ENCODE measurements around the gene BABAM2. TPM values are rescaled to one million over a fixed set of nuclear protein-coding genes. Genes with fewer than 3 reads are reported as not detected.

The BABAM2 gene
- total RNA-seq, 1 experiment from 2014 or later = 27.1 TPM

GRCh38 chr2:27940090-27940671, 49.7 kb downstream of the BABAM2 start:
- Histone ChIP-seq H2BK15ac (ENCODE audit: low read depth, low read length) (no peak overlapping the region), H3K4ac (ENCODE audit: low read depth, low read length) (no peak overlapping the region), H3K9me3 (ENCODE audit: control insufficient read depth, low read depth, low read length) (no peaks in the 10 kb centered on the region), H2BK12ac (ENCODE audit: insufficient read length, low read depth, low read length) (no peak overlapping the region), H2AK5ac (ENCODE audit: insufficient read length, low read length) (no peak overlapping the region), H3K27ac (ENCODE audit: insufficient read length, low read depth, low read length) (no peak overlapping the region), H4K20me1 (ENCODE audit: control insufficient read depth, insufficient read depth, insufficient read length) (no peaks in the 10 kb centered on the region), H3K79me2 (ENCODE audit: insufficient read depth, low read length) (no peaks in the 10 kb centered on the region), H3K4me1 (ENCODE audit: insufficient read depth, low read length) (no peaks in the 10 kb centered on the region), H2BK120ac (ENCODE audit: low read depth, low read length, poor library complexity, severe bottlenecking) (no peak overlapping the region), H3K23me2 (ENCODE audit: insufficient read length, low read depth, low read length, poor library complexity, severe bottlenecking) (no peaks in the 10 kb centered on the region), H4K8ac (replicated peaks; ENCODE audit: insufficient read length, low read depth, low read length) (no peak overlapping the region), H3K27me3 (ENCODE audit: insufficient read depth, low read length) (no peaks in the 10 kb centered on the region; the same call in 1 of the 2 replicates), H3K79me1 (ENCODE audit: insufficient read depth, low read depth, low read length, poor library complexity, severe bottlenecking) (no peaks in the 10 kb centered on the region), H2BK5ac (ENCODE audit: insufficient read length, low read length) (no peak overlapping the region), H3T11ph (ENCODE audit: low read length) (no peak overlapping the region), H3K56ac (ENCODE audit: insufficient read length, low read depth, low read length) (no peak overlapping the region), H2BK20ac (ENCODE audit: low read depth, low read length, poor library complexity, severe bottlenecking) (no peak overlapping the region), H4K5ac (ENCODE audit: insufficient read length, low read depth, low read length) (no peak overlapping the region), H3K18ac (ENCODE audit: insufficient read length, low read depth, low read length) (no peak overlapping the region), H2AFZ (ENCODE audit: low read length) (no peak overlapping the region), H3K9ac (ENCODE audit: extremely low read depth, insufficient read length, low read length) (no peak overlapping the region), H3K14ac (ENCODE audit: insufficient read depth, low read length) (no peak overlapping the region), H3K4me2 (ENCODE audit: insufficient read depth, insufficient read length, low read length) (no peak overlapping the region), H4K91ac (ENCODE audit: insufficient read length, low read depth, low read length) (no peak overlapping the region), H3K23ac (ENCODE audit: insufficient read length, low read depth, low read length) (no peak overlapping the region)
- H3K4me3 Mint-ChIP-seq = no peak overlapping the region
- no peaks in the 10 kb centered on the region for H3K36me3 Mint-ChIP-seq (ENCODE audit: insufficient read depth in 1 of 3, low read depth in 3 of 3)
- H3K27me3 Mint-ChIP-seq (ENCODE audit: low read depth) = no peaks in the 10 kb centered on the region
- WGBS (ENCODE audit: extremely low coverage, insufficient read length, low lambda C conversion rate) = no CpG with 5 or more reads among the region's 2 CpGs
- DNase-seq = no peak
- H3K27ac Mint-ChIP-seq = no peak overlapping the region
- no peaks in the 10 kb centered on the region for H3K9me3 Mint-ChIP-seq
- no peak for TF ChIP-seq CTCF (conservative IDR thresholded peaks at IDR 0.05)
- peaks cover 4 to 8% of the 10 kb centered on the region in 2 experiments for H3K4me1 Mint-ChIP-seq

Data from H9 (cell line).